ENCODE results near the gene OR10A6.
A peak's percentile ranks its signal among the peaks of the same experiment; 100 is the strongest.

The OR10A6 gene

DNA sequence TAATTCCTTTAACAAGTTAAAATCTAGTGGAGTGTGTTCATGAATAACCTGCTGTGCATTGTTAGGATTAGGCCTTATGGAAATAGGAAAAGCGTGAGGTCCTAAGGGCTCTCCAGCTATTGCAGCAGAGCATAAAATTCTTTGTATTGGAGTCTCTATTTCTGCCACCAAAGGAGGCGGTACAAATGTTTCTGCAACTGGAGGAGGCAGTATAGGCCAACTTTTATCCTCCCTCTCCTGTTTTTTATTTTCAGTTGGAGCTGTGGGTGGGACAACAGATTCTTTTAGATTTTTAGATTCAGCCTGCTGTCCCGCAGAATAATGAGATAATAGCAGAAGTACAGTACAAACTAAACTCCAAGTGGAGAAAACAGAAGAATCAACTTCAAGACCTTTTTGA is 26.2 kb downstream of the OR10A6 start:
- TF ChIP-seq EP300 (IDR thresholded peaks at IDR 0.05; ENCODE audit: borderline replicate concordance) (no peak), RAD21 (IDR thresholded peaks at IDR 0.05; ENCODE audit: low read depth) (peak; percentile 23; the same call in 1 of the 2 replicates)

DNA sequence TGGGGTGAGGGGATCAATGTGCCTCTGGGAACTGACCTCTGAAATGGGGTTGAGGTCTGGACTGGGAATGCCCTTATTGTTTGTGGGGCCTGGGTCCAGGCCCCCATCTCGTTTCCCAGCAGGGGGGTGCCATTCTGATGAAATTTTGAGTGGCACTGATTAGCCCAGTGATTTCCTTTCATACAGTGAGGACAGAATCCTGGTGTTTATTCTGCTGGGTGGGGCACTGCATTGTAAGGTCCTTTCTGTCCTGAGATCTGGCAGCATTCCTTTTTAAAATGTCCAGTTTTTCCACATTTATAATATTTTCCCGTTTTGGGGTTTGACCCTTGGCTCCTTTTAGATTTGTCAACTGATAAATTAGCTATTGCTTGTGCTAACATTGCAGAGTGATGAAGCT is 27.1 kb downstream of the OR10A6 start:
- TF ChIP-seq, protein P1, sequence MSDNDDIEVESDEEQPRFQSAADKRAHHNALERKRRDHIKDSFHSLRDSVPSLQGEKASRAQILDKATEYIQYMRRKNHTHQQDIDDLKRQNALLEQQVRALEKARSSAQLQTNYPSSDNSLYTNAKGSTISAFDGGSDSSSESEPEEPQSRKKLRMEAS (IDR thresholded peaks at IDR 0.05), result no peak
- TF ChIP-seq NFIC (IDR thresholded peaks at IDR 0.05), result no peak
- no peak for TF ChIP-seq EP300 (IDR thresholded peaks at IDR 0.05; ENCODE audit: borderline replicate concordance)
- no peak for TF ChIP-seq TAF1 (IDR thresholded peaks at IDR 0.05; ENCODE audit: low read depth)
- TF ChIP-seq, protein P2, sequence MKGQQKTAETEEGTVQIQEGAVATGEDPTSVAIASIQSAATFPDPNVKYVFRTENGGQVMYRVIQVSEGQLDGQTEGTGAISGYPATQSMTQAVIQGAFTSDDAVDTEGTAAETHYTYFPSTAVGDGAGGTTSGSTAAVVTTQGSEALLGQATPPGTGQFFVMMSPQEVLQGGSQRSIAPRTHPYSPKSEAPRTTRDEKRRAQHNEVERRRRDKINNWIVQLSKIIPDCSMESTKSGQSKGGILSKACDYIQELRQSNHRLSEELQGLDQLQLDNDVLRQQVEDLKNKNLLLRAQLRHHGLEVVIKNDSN (IDR thresholded peaks at IDR 0.05), result no peak
- TF ChIP-seq CEBPB (IDR thresholded peaks at IDR 0.05), result no peak
- TF ChIP-seq RAD21 (IDR thresholded peaks at IDR 0.05; ENCODE audit: low read depth), result no peak
- TF ChIP-seq ZBTB7A (IDR thresholded peaks at IDR 0.05; ENCODE audit: low read depth), result no peak
- no peak for TF ChIP-seq YY1 (IDR thresholded peaks at IDR 0.05; ENCODE audit: low read depth)
- no peak for TF ChIP-seq TEAD4 (IDR thresholded peaks at IDR 0.05)
- TF ChIP-seq, protein P3, sequence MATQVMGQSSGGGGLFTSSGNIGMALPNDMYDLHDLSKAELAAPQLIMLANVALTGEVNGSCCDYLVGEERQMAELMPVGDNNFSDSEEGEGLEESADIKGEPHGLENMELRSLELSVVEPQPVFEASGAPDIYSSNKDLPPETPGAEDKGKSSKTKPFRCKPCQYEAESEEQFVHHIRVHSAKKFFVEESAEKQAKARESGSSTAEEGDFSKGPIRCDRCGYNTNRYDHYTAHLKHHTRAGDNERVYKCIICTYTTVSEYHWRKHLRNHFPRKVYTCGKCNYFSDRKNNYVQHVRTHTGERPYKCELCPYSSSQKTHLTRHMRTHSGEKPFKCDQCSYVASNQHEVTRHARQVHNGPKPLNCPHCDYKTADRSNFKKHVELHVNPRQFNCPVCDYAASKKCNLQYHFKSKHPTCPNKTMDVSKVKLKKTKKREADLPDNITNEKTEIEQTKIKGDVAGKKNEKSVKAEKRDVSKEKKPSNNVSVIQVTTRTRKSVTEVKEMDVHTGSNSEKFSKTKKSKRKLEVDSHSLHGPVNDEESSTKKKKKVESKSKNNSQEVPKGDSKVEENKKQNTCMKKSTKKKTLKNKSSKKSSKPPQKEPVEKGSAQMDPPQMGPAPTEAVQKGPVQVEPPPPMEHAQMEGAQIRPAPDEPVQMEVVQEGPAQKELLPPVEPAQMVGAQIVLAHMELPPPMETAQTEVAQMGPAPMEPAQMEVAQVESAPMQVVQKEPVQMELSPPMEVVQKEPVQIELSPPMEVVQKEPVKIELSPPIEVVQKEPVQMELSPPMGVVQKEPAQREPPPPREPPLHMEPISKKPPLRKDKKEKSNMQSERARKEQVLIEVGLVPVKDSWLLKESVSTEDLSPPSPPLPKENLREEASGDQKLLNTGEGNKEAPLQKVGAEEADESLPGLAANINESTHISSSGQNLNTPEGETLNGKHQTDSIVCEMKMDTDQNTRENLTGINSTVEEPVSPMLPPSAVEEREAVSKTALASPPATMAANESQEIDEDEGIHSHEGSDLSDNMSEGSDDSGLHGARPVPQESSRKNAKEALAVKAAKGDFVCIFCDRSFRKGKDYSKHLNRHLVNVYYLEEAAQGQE (IDR thresholded peaks at IDR 0.05; ENCODE audit: low read depth), result no peak
- no peak for TF ChIP-seq CREB1 (IDR thresholded peaks at IDR 0.05; ENCODE audit: low read depth)
- TF ChIP-seq EGR1 (IDR thresholded peaks at IDR 0.05), result no peak
- TF ChIP-seq TCF12 (IDR thresholded peaks at IDR 0.05; ENCODE audit: low read depth), result no peak
- TF ChIP-seq FOXM1 (IDR thresholded peaks at IDR 0.05; ENCODE audit: borderline replicate concordance, low read depth), result no peak

DNA sequence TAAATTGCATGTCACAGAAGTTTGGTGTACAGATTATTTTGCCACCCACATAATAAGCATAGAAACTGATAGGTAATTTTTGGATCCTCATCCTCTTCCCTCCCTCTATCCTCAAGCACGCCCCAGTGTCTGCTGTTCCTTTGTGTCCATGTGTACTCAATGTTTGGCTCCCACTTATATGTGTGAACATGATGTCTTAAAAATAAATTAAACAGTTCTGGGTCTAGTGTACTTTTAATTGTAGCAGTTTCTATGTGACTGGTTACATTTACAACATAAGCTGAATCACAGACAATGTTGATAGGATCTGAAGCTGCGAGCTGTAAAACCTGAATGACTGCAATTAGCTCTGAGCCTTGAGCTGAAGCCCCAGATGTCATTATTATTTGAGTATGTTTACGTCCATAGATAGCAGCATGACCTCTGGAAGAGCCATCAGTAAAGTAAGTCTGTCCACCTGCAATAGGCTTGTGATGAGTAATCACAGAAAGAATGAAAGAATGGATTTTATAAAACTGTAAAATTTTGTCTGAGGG is 29.7 kb downstream of the OR10A6 start:
- TF ChIP-seq TAF1 (IDR thresholded peaks at IDR 0.05; ENCODE audit: low read depth), result no peak
- TF ChIP-seq RAD21 (IDR thresholded peaks at IDR 0.05; ENCODE audit: low read depth), result no peak
- TF ChIP-seq TEAD4 (IDR thresholded peaks at IDR 0.05), result no peak
- TF ChIP-seq, protein P3 (IDR thresholded peaks at IDR 0.05; ENCODE audit: low read depth), result no peak
- TF ChIP-seq, protein P2 (IDR thresholded peaks at IDR 0.05), result no peak
- TF ChIP-seq EGR1 (IDR thresholded peaks at IDR 0.05), result no peak
- no peak for TF ChIP-seq TCF12 (IDR thresholded peaks at IDR 0.05; ENCODE audit: low read depth)
- TF ChIP-seq CEBPB (IDR thresholded peaks at IDR 0.05), result no peak
- no peak for TF ChIP-seq YY1 (IDR thresholded peaks at IDR 0.05; ENCODE audit: low read depth)

DNA sequence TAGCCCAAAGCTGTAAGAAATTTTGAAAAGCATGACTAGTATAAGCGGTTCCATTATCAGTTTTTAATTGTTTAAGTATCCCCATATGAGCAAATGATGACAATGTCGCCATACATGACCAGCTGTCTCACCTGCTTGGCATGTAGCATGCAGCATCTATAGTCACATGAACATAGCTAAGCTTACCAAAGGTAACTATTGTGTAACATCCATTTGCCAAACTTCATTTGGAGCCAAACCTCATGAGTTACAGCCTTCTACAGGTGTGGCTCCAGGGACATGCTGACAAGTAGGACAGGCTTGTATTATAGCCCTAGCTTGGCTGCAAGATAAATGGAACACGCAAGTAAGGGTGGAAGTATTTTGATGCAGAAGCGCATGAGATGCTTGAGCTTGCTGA is 30.4 kb downstream of the OR10A6 start:
- no peak for TF ChIP-seq EP300 (IDR thresholded peaks at IDR 0.05; ENCODE audit: borderline replicate concordance)
- no peak for TF ChIP-seq TCF12 (IDR thresholded peaks at IDR 0.05; ENCODE audit: low read depth)
- TF ChIP-seq, protein P1 (IDR thresholded peaks at IDR 0.05), result no peak
- TF ChIP-seq FOXM1 (IDR thresholded peaks at IDR 0.05; ENCODE audit: borderline replicate concordance, low read depth), result no peak
- TF ChIP-seq, protein P2 (IDR thresholded peaks at IDR 0.05), result no peak
- no peak for TF ChIP-seq YY1 (IDR thresholded peaks at IDR 0.05; ENCODE audit: low read depth)
- TF ChIP-seq TAF1 (IDR thresholded peaks at IDR 0.05; ENCODE audit: low read depth), result no peak
- TF ChIP-seq, protein P3 (IDR thresholded peaks at IDR 0.05; ENCODE audit: low read depth), result no peak
- no peak for TF ChIP-seq ZBTB7A (IDR thresholded peaks at IDR 0.05; ENCODE audit: low read depth)
- TF ChIP-seq RAD21 (IDR thresholded peaks at IDR 0.05; ENCODE audit: low read depth), result no peak
- TF ChIP-seq CREB1 (IDR thresholded peaks at IDR 0.05; ENCODE audit: low read depth), result no peak
